ENCODE results near the gene ASTN1. TPM values are rescaled to one million over a fixed set of nuclear protein-coding genes. Genes with fewer than 3 reads are reported as not detected.

Gene ASTN1
- total RNA-seq, 1 donor = not detected

DNA sequence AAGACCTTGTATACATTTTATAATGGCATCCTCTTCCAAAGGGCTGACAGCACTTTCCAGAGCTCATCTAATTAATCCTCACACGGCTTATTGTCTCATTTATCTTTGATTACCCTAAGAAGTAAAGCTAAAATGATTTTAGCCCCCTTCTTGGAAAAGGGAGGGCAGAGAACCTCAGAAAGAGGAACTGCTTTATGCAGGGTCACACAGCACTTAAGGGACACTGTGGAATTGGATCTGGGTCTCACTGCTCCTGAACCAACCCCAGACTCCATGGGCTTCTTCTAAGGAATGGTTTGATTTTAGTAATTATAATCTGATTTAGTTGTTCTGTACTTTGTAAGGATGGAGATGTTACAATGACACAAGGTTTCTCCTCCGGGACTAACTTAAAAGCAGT lies 9.5 kb upstream of the ASTN1 start:
- H3K27me3 ChIP-seq (ENCODE audit: insufficient read depth, low read length) = peaks cover 21% of the 10 kb centered on the region

DNA sequence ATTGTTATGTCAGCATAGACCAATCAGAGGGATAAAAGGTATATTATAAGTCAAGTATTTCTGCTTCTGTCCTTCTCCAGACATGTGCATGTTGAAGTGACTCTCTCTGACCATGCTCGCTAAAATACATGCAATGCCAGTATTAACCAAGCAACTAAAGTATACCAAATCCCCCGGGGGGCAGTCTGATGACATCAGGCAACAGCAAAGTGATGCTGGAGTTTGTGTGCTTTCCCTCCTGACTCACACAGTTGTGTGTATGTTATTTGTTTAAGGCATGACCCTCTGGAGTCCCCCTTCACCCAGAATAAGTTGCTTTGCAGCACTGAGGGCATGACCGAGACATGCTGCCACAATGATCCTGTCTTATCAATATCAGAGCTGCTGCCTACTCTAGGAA lies 8.4 kb upstream of the ASTN1 start:
- no peak overlapping the region for H3K4me3 ChIP-seq (ENCODE audit: low read length)
- peaks cover 21% of the 10 kb centered on the region for H3K27me3 ChIP-seq (ENCODE audit: insufficient read depth, low read length)
- H3K9me3 ChIP-seq (ENCODE audit: low read depth, low read length) = no peaks in the 10 kb centered on the region
- no peaks in the 10 kb centered on the region for H3K4me1 ChIP-seq (ENCODE audit: insufficient read depth, low read length)

More for the DNA sequence above, 9.5 kb upstream of the ASTN1 start:
- no peak overlapping the region for H3K4me3 ChIP-seq (ENCODE audit: low read length)
- H3K9me3 ChIP-seq (ENCODE audit: low read depth, low read length) = no peaks in the 10 kb centered on the region
- no peaks in the 10 kb centered on the region for H3K4me1 ChIP-seq (ENCODE audit: insufficient read depth, low read length)

DNA sequence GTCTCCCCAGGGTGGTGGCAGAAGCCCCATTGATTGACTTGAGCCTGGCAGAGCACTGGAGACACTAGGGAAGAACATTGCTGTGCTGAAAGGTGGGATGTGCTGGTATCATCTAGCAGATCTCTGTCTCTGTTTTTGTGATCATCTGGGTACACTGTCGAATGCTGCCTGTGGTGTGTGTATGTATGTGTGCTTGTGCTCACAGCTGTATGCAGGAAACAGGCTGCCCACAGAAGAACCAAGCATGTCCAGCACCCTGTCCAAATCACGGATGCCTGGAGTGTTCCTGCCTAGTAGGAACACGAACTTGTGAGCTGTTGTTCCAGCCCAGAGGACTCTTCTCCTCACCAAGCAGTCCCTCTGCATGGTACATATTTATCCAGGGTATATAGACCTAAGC lies 7.8 kb upstream of the ASTN1 start:
- Histone ChIP-seq H3K9me3 (ENCODE audit: low read depth, low read length) (no peaks in the 10 kb centered on the region), H3K4me3 (ENCODE audit: low read length) (no peak overlapping the region), H3K27me3 (ENCODE audit: insufficient read depth, low read length) (peaks cover 21% of the 10 kb centered on the region), H3K4me1 (ENCODE audit: insufficient read depth, low read length) (no peaks in the 10 kb centered on the region)

DNA sequence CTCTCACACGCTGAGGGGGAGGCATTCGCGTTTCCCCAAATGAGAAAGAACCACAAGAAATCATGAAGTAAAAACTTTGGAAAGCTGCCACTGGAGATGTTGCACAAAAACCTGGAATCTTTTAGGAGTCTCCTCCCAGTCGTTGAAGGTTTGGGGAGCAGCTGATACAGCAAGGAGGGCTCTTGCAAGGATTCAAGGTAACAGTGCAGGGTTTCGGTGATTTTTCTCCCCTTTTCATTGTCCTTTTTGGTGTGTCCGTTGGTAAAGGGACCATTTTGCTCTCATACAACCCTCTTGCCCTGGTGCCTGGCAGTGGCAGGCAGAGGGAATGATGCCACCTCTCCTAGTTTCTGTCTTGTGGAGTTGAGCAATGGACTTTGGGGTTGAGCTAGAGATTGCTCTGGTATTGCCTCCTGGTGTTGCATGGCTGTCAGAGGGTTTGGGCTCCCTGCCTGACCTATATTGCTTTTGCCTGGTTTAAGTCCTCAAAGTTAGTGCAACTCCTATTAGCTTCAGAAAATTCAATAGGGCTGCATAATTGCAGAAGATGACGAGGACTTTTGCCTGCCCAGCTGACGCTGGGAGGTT lies 7.1 kb upstream of the ASTN1 start:
- Histone ChIP-seq H3K9me3 (ENCODE audit: low read depth, low read length) (no peaks in the 10 kb centered on the region), H3K4me3 (ENCODE audit: low read length) (no peak overlapping the region), H3K4me1 (ENCODE audit: insufficient read depth, low read length) (no peaks in the 10 kb centered on the region), H3K27me3 (ENCODE audit: insufficient read depth, low read length) (peaks cover 21% of the 10 kb centered on the region)

DNA sequence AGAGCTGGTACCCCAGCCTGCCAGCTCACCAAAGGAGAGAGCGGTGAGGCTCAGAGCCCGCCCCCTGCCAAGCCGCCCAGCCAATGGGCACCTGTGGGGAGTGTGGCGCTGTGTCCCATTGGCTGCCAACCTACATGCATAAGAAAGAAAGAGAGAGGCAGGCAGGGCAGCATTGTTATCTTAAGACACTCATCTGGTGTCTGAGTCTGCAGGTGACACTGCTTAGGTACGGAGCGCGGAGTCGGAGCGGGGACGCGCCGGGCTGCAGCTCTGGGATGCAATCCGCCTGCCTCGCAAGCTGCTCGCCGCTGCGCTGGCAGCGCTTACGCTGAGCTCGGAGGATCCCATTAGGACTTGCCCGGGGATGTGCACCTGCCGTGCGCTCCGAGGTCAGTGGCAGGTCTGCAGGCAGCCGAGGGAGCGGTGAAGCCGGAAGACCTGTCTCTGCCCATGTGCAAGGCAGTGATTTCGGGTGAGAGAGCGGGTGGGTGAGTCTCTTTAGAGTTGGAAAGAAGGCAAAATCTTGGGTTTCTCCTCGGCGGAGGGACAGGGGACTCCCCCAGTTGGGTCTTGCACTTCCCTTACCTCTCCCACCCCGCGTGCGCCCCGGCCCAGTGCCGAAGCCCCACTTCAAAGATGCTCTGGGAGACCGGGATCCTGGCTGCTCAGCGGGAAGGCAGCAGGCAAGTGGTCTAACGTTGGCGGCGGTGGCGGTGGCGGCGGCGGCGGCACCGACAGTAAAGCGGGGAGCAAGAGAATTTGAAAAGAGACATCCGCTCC lies 6.4 kb upstream of the ASTN1 start, which contains the start of gene BRINP2:
Gene BRINP2, plus strand, starts transcription at position 203 of the 780 bp plus-strand sequence. CDS start 58,919 bp downstream, outside the sequence.
- H3K27me3 ChIP-seq (ENCODE audit: insufficient read depth, low read length) = peaks cover 21% of the 10 kb centered on the region
- no peaks in the 10 kb centered on the region for H3K4me1 ChIP-seq (ENCODE audit: insufficient read depth, low read length)
- no peak within 1 kb of the TSS for H3K4me3 ChIP-seq (ENCODE audit: low read length)
- H3K9me3 ChIP-seq (ENCODE audit: low read depth, low read length) = no peaks in the 10 kb centered on the region

DNA sequence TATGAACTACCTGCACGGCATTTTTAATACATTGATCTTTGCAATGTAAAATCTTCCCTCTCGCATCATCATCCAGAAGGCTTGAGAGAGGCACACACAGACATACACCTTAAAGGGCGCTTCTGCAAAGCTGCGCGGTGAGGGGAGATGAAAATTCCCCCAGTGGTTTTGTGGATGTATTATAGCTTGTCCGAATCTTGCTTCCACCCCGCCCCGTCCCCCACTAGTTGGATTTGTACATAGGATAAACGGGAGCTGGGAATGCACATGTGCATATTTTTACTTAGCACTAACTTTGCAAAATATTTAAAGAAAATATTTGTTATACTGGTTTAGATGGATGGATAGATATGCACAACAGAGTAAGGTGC lies 542 bp upstream of the ASTN1 start:
- H3K27me3 ChIP-seq (ENCODE audit: insufficient read depth, low read length) = peaks cover 22% of the 10 kb centered on the region
- no peaks in the 10 kb centered on the region for H3K9me3 ChIP-seq (ENCODE audit: low read depth, low read length)
- no peaks in the 10 kb centered on the region for H3K4me1 ChIP-seq (ENCODE audit: insufficient read depth, low read length)
- no peak overlapping the region for H3K4me3 ChIP-seq (ENCODE audit: low read length)

DNA sequence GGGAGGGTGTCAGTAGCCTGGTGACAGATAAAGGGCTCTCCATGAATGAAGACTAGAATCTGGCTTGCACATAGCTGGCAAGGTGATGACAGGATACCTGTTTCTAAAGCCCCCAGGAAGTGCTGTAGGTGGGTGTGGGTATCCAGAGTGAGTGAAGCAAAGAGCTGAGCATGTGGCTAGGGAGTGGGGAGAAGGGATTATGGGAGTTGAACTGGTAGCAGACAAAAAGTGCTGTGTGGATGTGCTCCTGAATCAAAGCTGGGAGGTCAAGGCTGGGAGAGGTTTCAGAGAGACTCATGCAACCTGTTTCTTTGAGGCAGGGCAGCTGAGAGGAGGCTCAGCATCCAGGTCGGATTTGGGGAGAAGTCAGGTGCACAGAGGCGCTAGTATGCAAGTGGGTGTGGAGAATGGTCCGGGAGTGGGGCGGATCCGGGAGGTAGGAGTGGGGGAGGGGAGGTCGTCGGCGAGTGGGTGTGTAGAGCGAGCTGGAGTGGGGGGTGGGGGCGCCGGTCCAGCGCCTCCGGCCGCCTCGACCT lies 600 bp downstream of the ASTN1 start:
- H3K9me3 ChIP-seq (ENCODE audit: low read depth, low read length) = no peaks in the 10 kb centered on the region
- H3K27me3 ChIP-seq (ENCODE audit: insufficient read depth, low read length) = peaks cover 22% of the 10 kb centered on the region
- H3K4me3 ChIP-seq (ENCODE audit: low read length) = no peak overlapping the region
- H3K4me1 ChIP-seq (ENCODE audit: insufficient read depth, low read length) = no peaks in the 10 kb centered on the region

DNA sequence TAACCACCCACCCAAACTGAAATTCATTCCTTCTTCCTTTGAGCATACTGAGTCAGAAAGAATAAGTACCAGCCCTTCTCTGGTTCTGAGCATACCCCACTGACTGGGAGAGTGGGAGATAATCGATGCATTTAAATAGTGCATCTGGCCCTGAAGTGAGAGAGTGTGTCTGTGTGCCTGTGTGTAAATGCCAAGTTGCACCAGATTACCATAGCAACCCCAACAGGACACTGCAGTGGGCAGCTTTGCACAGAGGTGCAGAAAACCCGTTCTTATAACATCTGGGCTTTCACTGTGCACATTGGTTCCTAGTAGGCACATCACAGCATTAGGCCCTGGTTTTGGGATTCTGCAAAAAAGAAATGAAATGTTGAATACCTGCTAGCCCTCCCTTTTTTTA lies 2.3 kb downstream of the ASTN1 start:
- H3K27me3 ChIP-seq (ENCODE audit: insufficient read depth, low read length) = peaks cover 22% of the 10 kb centered on the region
- no peaks in the 10 kb centered on the region for H3K4me1 ChIP-seq (ENCODE audit: insufficient read depth, low read length)
- H3K4me3 ChIP-seq (ENCODE audit: low read length) = no peak overlapping the region
- no peaks in the 10 kb centered on the region for H3K9me3 ChIP-seq (ENCODE audit: low read depth, low read length)

DNA sequence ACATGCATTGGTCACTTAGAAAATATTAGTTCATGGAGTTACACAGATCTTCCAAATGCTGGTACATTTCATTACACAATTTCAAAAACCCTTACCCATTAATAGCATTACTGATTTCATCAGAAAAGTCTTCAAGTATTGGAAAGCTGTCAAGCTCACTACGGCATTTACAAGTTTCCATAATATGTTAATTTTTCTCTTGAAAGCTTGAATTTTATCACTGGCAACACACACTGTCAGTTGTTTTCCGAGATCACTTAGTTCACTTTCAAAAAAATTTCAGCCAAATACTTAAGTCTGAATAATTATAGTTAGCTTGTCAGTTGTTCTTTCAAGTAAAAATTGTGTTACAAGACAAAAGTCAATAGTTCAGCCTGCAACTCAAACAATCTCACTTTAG lies 18.0 kb downstream of the ASTN1 start:
- no peak overlapping the region for H3K4me3 ChIP-seq (ENCODE audit: low read length)
- H3K4me1 ChIP-seq (ENCODE audit: insufficient read depth, low read length) = no peaks in the 10 kb centered on the region
- H3K27me3 ChIP-seq (ENCODE audit: insufficient read depth, low read length) = no peaks in the 10 kb centered on the region
- H3K9me3 ChIP-seq (ENCODE audit: low read depth, low read length) = no peaks in the 10 kb centered on the region

DNA sequence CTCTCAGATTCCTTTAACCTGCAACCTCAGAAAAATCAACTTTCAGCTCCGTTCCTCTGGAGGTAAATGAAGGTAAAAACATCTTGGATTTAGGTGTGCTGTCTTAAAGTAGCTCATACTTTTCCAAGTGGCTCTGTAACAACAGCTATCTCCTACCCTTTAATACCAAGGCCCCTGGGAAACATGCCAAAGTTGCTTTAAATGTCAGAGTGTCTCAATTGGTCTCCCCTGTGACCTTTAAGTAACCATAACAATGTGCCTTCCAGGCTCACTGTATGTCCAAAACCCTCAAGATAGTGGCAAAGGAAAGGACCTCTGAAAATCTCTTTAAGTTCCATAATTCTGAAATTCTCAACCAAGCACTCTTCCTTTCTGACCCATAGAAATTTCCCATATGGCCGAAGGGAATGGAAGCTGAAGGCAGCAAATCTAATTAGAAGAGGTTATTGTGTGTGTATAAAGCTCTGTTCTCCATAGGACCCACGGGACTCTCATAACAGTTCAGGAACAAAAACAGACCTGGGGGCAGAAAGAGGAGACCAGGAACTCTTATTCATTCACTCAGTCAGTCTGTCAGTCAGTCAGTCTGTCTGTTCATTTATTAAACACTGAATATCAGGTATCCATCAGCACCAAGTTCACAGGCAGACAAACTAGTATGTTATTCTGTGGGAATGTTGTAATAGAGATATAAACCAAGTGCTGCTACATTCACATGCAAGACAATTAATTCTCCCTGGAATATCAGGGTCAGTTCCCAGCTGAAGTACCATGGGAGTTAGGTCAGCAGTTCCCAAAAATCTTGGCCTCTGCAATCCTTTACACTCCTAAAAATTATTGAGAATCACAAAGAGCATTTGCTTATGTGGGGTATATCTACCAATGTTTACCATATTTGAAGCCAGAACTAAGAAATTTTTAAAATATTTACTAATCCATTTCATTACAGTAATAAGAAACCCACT lies 19.1 kb downstream of the ASTN1 start:
- H3K9me3 ChIP-seq (ENCODE audit: low read depth, low read length) = no peaks in the 10 kb centered on the region
- no peaks in the 10 kb centered on the region for H3K4me1 ChIP-seq (ENCODE audit: insufficient read depth, low read length)
- H3K27me3 ChIP-seq (ENCODE audit: insufficient read depth, low read length) = no peaks in the 10 kb centered on the region
- H3K4me3 ChIP-seq (ENCODE audit: low read length) = no peak overlapping the region

DNA sequence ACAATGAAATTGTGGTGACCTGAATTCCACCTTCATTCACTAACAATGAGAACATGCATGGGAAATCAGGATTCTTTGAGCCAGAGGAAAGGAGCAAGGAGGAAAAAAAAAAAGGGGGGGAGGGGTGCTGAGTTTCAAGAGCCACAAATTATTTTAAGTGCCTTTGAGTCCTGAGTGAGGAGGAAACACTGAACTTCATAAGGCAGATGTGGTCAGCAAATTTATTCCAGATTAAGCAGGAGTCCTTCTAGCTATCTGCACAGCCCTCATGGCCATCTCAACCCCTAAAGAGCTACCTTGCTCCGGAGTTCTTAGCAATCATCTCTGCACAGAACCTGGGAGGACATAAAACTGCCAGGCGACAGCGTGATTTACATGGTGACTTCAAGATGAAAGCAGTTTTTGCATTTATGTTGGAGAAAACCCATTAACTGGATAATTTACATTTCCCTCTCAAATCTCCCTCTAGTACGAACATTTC lies 21.7 kb downstream of the ASTN1 start:
- Histone ChIP-seq H3K27me3 (ENCODE audit: insufficient read depth, low read length) (no peaks in the 10 kb centered on the region), H3K9me3 (ENCODE audit: low read depth, low read length) (no peaks in the 10 kb centered on the region), H3K4me3 (ENCODE audit: low read length) (no peak overlapping the region), H3K4me1 (ENCODE audit: insufficient read depth, low read length) (no peaks in the 10 kb centered on the region)

DNA sequence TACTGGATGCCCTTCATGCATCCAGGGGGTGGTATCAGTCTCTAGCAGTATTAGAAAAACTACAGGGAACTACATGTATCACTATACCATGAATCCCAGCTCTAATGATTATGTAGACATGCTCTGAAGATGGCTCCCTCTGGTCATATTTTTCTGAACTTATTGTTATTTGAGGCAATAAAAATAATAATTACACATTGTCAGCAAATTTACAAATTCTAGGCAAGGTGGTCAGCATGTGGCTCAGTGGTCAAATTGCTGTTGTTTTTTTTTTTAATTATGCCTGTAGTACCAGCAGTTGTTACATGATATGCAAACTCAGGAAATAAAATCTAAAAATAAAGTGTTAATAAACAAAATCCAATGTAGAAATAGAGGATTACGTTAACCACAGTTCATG lies 22.5 kb downstream of the ASTN1 start:
- Histone ChIP-seq H3K27me3 (ENCODE audit: insufficient read depth, low read length) (no peaks in the 10 kb centered on the region), H3K9me3 (ENCODE audit: low read depth, low read length) (no peaks in the 10 kb centered on the region), H3K4me1 (ENCODE audit: insufficient read depth, low read length) (no peaks in the 10 kb centered on the region), H3K4me3 (ENCODE audit: low read length) (no peak overlapping the region)

DNA sequence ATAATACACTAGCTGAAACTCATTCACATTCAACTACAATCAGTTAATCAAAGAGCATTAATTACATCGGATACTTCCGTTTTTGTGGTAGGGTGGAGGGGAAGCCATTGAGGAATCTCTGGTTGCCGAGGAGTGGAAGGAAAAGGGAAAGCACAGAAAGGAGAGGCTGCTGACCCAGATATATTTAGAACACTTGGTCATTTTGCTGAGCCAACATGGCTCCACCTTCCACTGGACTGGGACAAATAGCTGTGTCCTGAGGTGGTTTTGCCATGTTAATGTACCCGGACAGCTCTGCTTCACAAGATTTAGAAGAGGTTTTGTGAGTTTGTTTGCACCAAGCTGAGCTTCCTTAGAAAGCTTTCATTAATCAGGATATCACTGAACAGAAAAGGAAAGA lies 26.2 kb downstream of the ASTN1 start:
- H3K9me3 ChIP-seq (ENCODE audit: low read depth, low read length) = no peaks in the 10 kb centered on the region

DNA sequence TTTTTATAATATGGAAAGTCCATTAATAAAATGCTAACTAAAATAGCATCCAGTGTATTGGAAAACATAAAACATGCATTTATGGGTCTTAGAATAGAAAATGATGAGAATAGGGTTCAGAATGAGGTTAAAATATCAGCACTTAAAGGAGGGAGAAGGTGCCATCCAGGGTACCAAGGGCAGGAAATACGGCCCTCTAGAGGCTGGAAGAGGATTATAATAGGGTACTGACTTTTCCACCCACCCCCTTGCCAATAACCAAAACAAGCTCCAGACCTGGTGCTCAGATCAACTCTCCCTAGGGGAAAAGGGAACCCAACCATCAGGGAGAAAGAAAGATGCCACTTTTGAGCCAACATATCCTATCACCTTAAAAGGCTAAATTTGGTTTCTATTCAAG lies 26.7 kb downstream of the ASTN1 start:
- no peaks in the 10 kb centered on the region for H3K27me3 ChIP-seq (ENCODE audit: insufficient read depth, low read length)
- H3K4me3 ChIP-seq (ENCODE audit: low read length) = no peak overlapping the region
- no peaks in the 10 kb centered on the region for H3K4me1 ChIP-seq (ENCODE audit: insufficient read depth, low read length)
- no peaks in the 10 kb centered on the region for H3K9me3 ChIP-seq (ENCODE audit: low read depth, low read length)

More for the DNA sequence above, 26.2 kb downstream of the ASTN1 start:
- no peaks in the 10 kb centered on the region for H3K27me3 ChIP-seq (ENCODE audit: insufficient read depth, low read length)
- no peak overlapping the region for H3K4me3 ChIP-seq (ENCODE audit: low read length)
- no peaks in the 10 kb centered on the region for H3K4me1 ChIP-seq (ENCODE audit: insufficient read depth, low read length)

DNA sequence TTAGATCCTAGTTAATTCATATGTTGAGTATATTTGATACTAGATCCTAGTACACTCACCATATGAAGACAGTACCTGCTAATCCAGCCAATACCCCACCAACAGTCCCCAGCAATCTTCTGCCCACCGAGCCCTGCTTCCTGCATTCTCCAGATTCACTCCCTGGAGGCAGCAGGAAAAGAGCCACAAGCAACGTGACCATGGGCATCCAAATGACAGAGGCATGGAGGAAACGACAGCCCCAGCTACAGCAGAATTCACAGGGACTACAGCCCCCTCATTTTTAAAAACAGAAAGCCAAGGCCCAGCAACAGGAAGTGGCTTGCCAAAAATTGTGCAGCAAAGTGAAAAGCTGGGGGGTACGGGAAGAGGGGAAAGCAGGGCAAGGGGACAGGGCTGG lies 29.3 kb downstream of the ASTN1 start:
- Histone ChIP-seq H3K27me3 (ENCODE audit: insufficient read depth, low read length) (no peaks in the 10 kb centered on the region), H3K9me3 (ENCODE audit: low read depth, low read length) (no peaks in the 10 kb centered on the region), H3K4me1 (ENCODE audit: insufficient read depth, low read length) (no peaks in the 10 kb centered on the region), H3K4me3 (ENCODE audit: low read length) (no peak overlapping the region)
